IPS-18a (cell line): ENCODE data around the gene ISY1.
"Not testable (repeated sequence)": the region's sequence is repeated elsewhere in the genome, so short reads cannot be mapped to it uniquely, and the experiment has no call there.

Experiments
- H3K27ac ChIP-seq: one replicate; pipeline ENCODE4 v1.5.1; 2013; ENCODE audit warnings: low read length
- H3K27me3 ChIP-seq: one replicate; pipeline ENCODE4 v1.6.1; 2013; ENCODE audit warnings: mild to moderate bottlenecking, low read length; ENCODE audit not compliant: control insufficient read depth, insufficient read depth
- H3K36me3 ChIP-seq: one replicate; pipeline ENCODE4 v1.6.1; 2013; ENCODE audit warnings: low read depth, low read length; ENCODE audit not compliant: control insufficient read depth
- H3K4me1 ChIP-seq: one replicate; pipeline ENCODE4 v1.6.1; 2013; ENCODE audit warnings: low read depth, low read length; ENCODE audit not compliant: control insufficient read depth
- H3K4me3 ChIP-seq: one replicate; pipeline ENCODE4 v1.5.1; 2013; ENCODE audit warnings: low read length
- H3K9ac ChIP-seq: one replicate; pipeline ENCODE4 v1.6.1; 2013; ENCODE audit warnings: mild to moderate bottlenecking, low read length, moderate library complexity
- H3K9me3 ChIP-seq: one replicate; pipeline ENCODE4 v1.6.1; 2013; ENCODE audit warnings: low read depth, low read length; ENCODE audit not compliant: control insufficient read depth

ISY1 gene

GRCh38 chr3:129164500-129164899 is 3.6 kb upstream of the ISY1 start:
- Histone ChIP-seq H3K27ac (no peak overlapping the region), H3K4me3 (no peak overlapping the region), H3K27me3 (no peaks in the 10 kb centered on the region), H3K9ac (no peak overlapping the region), H3K4me1 (peaks cover 3% of the 10 kb centered on the region), H3K9me3 (no peaks in the 10 kb centered on the region), H3K36me3 (peaks cover 24% of the 10 kb centered on the region)

- Histone ChIP-seq H3K4me3 (peak overlapping the region; percentile 2), H3K9ac (peak overlapping the region; percentile 13), H3K36me3 (peaks cover 22% of the 10 kb centered on the region), H3K27ac (no peak overlapping the region), H3K4me1 (peaks cover 3% of the 10 kb centered on the region), H3K9me3 (no peaks in the 10 kb centered on the region), H3K27me3 (no peaks in the 10 kb centered on the region)
Observed at GRCh38 chr3:129162729-129163579, 2.1 kb upstream of the ISY1 start.

GRCh38 chr3:129161860-129162271 is 1.0 kb upstream of the ISY1 start:
- peak overlapping the region; percentile 89 for H3K9ac ChIP-seq
- H3K4me1 ChIP-seq = peaks cover 3% of the 10 kb centered on the region
- no peaks in the 10 kb centered on the region for H3K9me3 ChIP-seq
- peak overlapping the region; percentile 92 for H3K4me3 ChIP-seq
- H3K27ac ChIP-seq = peak overlapping the region; percentile 99
- H3K36me3 ChIP-seq = peaks cover 17% of the 10 kb centered on the region
- H3K27me3 ChIP-seq = no peaks in the 10 kb centered on the region

- H3K4me1 ChIP-seq = no peaks in the 10 kb centered on the region
- no peaks in the 10 kb centered on the region for H3K27me3 ChIP-seq
- no peak overlapping the region for H3K27ac ChIP-seq
- peaks cover 22% of the 10 kb centered on the region for H3K36me3 ChIP-seq
- H3K9ac ChIP-seq = no peak overlapping the region
- no peak overlapping the region for H3K4me3 ChIP-seq
- H3K9me3 ChIP-seq = no peaks in the 10 kb centered on the region
Observed at GRCh38 chr3:129144786-129145185, 16.1 kb downstream of the ISY1 start.

- not testable (repeated sequence) for H3K9me3 ChIP-seq, H3K4me1 ChIP-seq, H3K27ac ChIP-seq, H3K9ac ChIP-seq, H3K27me3 ChIP-seq, H3K4me3 ChIP-seq
- peaks cover 21% of the 10 kb centered on the region for H3K36me3 ChIP-seq
Observed at GRCh38 chr3:129141011-129141410, 19.9 kb downstream of the ISY1 start.

GRCh38 chr3:129139911-129140310 is 21.0 kb downstream of the ISY1 start:
- Histone ChIP-seq H3K36me3 (peaks cover 16% of the 10 kb centered on the region), H3K27ac (no peak overlapping the region), H3K27me3 (no peaks in the 10 kb centered on the region), H3K9me3 (no peaks in the 10 kb centered on the region), H3K4me3 (no peak overlapping the region), H3K9ac (no peak overlapping the region), H3K4me1 (no peaks in the 10 kb centered on the region)

- H3K27me3 ChIP-seq, H3K27ac ChIP-seq, H3K9ac ChIP-seq, H3K4me3 ChIP-seq, H3K9me3 ChIP-seq, H3K4me1 ChIP-seq: not testable (repeated sequence)
- H3K36me3 ChIP-seq = peaks cover 38% of the 10 kb centered on the region
Observed at GRCh38 chr3:129136275-129136674, 24.6 kb downstream of the ISY1 start.

GRCh38 chr3:129132097-129132866 is 28.6 kb downstream of the ISY1 start:
- no peaks in the 10 kb centered on the region for H3K27me3 ChIP-seq
- no peak overlapping the region for H3K9ac ChIP-seq
- H3K36me3 ChIP-seq = peaks cover 44% of the 10 kb centered on the region
- H3K9me3 ChIP-seq = no peaks in the 10 kb centered on the region
- no peaks in the 10 kb centered on the region for H3K4me1 ChIP-seq
- no peak overlapping the region for H3K27ac ChIP-seq
- H3K4me3 ChIP-seq = no peak overlapping the region

GRCh38 chr3:129131465-129132088 is 29.3 kb downstream of the ISY1 start:
- no peaks in the 10 kb centered on the region for H3K4me1 ChIP-seq
- H3K36me3 ChIP-seq = peaks cover 44% of the 10 kb centered on the region

GRCh38 chr3:129130291-129130813 is 30.5 kb downstream of the ISY1 start:
- no peaks in the 10 kb centered on the region for H3K27me3 ChIP-seq
- no peak overlapping the region for H3K27ac ChIP-seq
- H3K4me3 ChIP-seq = no peak overlapping the region
- no peaks in the 10 kb centered on the region for H3K9me3 ChIP-seq
- H3K4me1 ChIP-seq = no peaks in the 10 kb centered on the region
- H3K36me3 ChIP-seq = peaks cover 44% of the 10 kb centered on the region
- H3K9ac ChIP-seq = no peak overlapping the region

More at GRCh38 chr3:129131465-129132088, 29.3 kb downstream of the ISY1 start:
- Histone ChIP-seq H3K27me3 (no peaks in the 10 kb centered on the region), H3K4me3 (no peak overlapping the region), H3K27ac (no peak overlapping the region), H3K9ac (no peak overlapping the region), H3K9me3 (no peaks in the 10 kb centered on the region)

- Histone ChIP-seq H3K9me3 (no peaks in the 10 kb centered on the region), H3K9ac (no peak overlapping the region), H3K36me3 (peaks cover 30% of the 10 kb centered on the region), H3K4me1 (no peaks in the 10 kb centered on the region), H3K4me3 (no peak overlapping the region), H3K27ac (no peak overlapping the region), H3K27me3 (no peaks in the 10 kb centered on the region)
Observed at GRCh38 chr3:129128357-129129155, 32.3 kb downstream of the ISY1 start.
